HG02798 (cell line): Measurements from ENCODE around the gene KY.
"Not testable (repeated sequence)": the region's sequence is repeated elsewhere in the genome, so short reads cannot be mapped to it uniquely, and the experiment has no call there.

Experiments
- ATAC-seq: cut with Tn5 transposase; IDR thresholded peaks from one replicate; pipeline ENCODE4 v1.9.1; 2021; ENCODE audit warnings: mild to moderate bottlenecking; ENCODE audit not compliant: unreplicated experiment, poor library complexity

The KY gene

GRCh38 chr3:134576831-134577230, 74.0 kb downstream of the KY start:
- ATAC-seq = no peak

DNA sequence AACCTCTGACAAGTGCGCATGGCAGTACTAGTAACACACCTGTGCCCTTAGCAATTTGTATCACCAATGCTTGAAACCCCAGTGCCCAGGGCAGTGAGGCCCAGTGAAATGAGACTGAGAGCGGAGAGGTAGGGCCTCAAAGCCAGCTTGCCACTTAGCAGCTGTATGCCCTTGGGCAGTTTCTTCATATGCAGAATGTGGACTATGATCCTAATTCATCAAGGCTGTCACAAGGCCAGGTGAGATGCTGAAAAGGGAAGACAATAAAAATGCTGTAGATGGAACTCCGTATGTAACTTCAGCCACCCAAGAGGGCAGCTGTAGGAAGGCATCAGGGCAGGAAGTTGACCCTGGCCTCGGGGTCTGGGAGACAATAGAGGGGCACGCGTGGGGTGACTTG, 74.4 kb downstream of the KY start:
- ATAC-seq = no peak

DNA sequence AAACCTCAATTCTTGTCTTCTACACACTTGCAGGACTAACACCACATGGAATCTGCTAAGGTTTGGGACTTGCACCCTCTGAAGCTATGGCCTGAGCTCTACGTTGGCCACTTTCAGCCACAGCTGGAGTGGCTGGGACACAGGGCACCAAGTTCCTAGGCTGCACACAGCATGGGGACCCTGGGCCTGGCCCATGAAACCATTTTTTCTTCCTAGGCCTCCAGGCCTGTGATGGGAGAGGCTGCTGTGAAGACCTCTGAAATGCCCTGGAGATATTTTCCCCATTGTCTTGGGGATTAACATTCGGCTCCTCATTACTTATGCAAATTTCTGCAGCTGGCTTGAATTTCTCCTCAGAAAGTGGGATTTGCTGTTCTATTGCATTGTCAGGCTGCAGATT, 80.9 kb downstream of the KY start:
- not testable (repeated sequence) for ATAC-seq

DNA sequence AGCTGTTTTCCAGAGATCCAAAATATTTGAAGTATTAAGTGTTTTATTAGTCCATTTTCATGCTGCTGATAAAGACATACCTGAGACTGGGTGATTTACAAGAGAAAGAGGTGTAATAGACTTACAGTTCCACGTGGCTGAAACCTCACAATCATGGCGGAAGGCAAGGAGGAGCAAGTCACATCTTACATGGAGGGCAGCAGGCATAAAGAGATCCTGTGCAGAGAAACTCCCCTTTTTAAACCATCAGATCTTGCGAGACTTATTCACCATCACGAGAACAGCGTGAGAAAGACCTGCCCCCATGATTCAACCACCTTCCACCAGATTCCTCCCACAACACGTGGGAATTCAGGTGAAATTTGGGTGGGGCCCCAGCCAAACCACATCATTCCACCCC, 82.0 kb downstream of the KY start:
- no peak for ATAC-seq

GRCh38 chr3:134567605-134568004, 83.2 kb downstream of the KY start:
- ATAC-seq = no peak

DNA sequence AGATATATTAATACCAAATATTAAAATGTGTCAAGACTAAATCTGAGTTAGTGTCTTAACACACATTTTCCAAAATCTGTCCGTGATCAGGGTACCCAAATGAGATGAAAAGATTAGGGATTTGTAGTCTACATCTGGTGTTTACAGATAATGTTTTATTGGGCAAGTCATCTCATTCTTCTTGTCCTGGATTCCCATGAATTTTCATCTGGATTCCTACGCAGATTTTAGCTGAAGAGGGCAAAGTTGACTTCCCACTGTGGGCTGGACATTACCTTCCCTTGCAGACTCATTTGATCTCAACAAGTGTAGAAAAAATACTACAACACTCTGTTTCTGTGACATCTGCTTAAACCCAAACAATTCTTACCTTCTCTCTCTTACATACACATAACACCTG, 85.8 kb downstream of the KY start:
- no peak for ATAC-seq

GRCh38 chr3:134563601-134564000, 87.2 kb downstream of the KY start:
- ATAC-seq = no peak

DNA sequence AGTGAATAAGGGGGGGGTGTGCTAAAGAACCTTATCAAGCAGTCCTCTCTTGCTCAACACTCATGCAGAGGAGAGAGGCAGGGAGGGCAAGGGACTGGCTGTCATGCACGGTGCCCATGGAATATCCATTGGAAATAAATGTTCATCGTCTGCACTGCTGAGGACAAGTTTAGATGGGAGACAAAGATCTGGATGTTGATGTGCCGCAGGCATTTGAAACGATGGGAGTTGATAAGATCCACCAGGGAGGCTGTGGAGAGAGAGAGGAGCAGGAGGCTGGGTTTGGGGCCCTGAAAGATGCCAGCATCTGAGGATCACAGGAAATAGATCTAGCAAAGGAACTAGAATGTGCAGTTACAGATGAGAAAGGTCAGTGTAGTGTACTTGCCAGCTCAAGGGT, 88.8 kb downstream of the KY start:
- no peak for ATAC-seq

- ATAC-seq = no peak
These were observed 91.2 kb downstream of the KY start for GRCh38 chr3:134559591-134559990.
